ENCODE data around the gene PDLIM5.

DNA sequence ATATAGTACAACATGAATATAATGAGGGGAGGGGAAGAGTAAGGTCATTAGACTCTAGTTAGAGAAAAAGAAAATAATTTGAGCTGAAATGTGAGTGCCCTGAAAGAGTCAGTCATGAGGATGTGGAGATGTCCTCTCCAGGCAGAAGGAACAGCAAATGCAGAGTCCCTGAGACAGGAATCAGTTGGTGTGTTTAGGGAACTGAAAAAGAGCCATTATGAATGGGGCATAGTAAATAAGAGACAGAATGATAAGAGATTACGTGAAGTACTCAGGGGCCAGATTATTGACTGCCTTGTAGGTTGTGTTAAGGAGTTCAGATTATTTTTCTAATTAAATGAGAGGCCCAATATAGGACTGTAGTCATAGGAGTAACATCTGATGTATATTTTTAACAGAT, 147.0 kb downstream of the PDLIM5 start:
- TF ChIP-seq, protein P1, sequence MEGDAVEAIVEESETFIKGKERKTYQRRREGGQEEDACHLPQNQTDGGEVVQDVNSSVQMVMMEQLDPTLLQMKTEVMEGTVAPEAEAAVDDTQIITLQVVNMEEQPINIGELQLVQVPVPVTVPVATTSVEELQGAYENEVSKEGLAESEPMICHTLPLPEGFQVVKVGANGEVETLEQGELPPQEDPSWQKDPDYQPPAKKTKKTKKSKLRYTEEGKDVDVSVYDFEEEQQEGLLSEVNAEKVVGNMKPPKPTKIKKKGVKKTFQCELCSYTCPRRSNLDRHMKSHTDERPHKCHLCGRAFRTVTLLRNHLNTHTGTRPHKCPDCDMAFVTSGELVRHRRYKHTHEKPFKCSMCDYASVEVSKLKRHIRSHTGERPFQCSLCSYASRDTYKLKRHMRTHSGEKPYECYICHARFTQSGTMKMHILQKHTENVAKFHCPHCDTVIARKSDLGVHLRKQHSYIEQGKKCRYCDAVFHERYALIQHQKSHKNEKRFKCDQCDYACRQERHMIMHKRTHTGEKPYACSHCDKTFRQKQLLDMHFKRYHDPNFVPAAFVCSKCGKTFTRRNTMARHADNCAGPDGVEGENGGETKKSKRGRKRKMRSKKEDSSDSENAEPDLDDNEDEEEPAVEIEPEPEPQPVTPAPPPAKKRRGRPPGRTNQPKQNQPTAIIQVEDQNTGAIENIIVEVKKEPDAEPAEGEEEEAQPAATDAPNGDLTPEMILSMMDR (IDR thresholded peaks at IDR 0.05 in 4 of 5, conservative IDR thresholded peaks at IDR 0.05 in 1 of 5) = no peak
- TF ChIP-seq POLR2A (IDR thresholded peaks at IDR 0.05) = no peak
